AG09309 (cell line): Measurements from ENCODE around the gene CAV1.

Experiments used
- DNase-seq: peaks from one replicate; pipeline ENCODE4 v3.0.0-alpha.2; 2010; ENCODE audit warnings: low read depth
- H3K4me3 ChIP-seq: 2 replicates; pipeline ENCODE4 v1.5.1; 2011; ENCODE audit warnings: mild to moderate bottlenecking, low read depth, low read length, moderate library complexity; ENCODE audit not compliant: control insufficient read depth
- TF ChIP-seq, protein P1 (sequence below): IDR thresholded peaks from 2 replicates; pipeline ENCODE4 v1.5.1; 2011; ENCODE audit warnings: mild to moderate bottlenecking, low read depth, low read length, inconsistent platforms; ENCODE audit not compliant: insufficient read depth, control insufficient read depth; ENCODE audit errors: missing control alignments

The CAV1 gene

GRCh38 chr7:116528008-116528789, 3.4 kb downstream of the CAV1 start:
- H3K4me3 ChIP-seq: peak overlapping the region; percentile 98
- TF ChIP-seq, protein P1, sequence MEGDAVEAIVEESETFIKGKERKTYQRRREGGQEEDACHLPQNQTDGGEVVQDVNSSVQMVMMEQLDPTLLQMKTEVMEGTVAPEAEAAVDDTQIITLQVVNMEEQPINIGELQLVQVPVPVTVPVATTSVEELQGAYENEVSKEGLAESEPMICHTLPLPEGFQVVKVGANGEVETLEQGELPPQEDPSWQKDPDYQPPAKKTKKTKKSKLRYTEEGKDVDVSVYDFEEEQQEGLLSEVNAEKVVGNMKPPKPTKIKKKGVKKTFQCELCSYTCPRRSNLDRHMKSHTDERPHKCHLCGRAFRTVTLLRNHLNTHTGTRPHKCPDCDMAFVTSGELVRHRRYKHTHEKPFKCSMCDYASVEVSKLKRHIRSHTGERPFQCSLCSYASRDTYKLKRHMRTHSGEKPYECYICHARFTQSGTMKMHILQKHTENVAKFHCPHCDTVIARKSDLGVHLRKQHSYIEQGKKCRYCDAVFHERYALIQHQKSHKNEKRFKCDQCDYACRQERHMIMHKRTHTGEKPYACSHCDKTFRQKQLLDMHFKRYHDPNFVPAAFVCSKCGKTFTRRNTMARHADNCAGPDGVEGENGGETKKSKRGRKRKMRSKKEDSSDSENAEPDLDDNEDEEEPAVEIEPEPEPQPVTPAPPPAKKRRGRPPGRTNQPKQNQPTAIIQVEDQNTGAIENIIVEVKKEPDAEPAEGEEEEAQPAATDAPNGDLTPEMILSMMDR: no peak
- peak; percentile 80 for DNase-seq

GRCh38 chr7:116529250-116529649, 4.4 kb downstream of the CAV1 start:
- H3K4me3 ChIP-seq: peak overlapping the region; percentile 12
- DNase-seq: no peak
- TF ChIP-seq, protein P1: no peak

GRCh38 chr7:116530107-116530820, 5.4 kb downstream of the CAV1 start:
- TF ChIP-seq, protein P1: no peak
- DNase-seq: no peak
- H3K4me3 ChIP-seq: peak overlapping the region; percentile 27

GRCh38 chr7:116532102-116532688, 7.4 kb downstream of the CAV1 start:
- TF ChIP-seq, protein P1: no peak
- no peak overlapping the region for H3K4me3 ChIP-seq

GRCh38 chr7:116534790-116535189, 10.0 kb downstream of the CAV1 start:
- H3K4me3 ChIP-seq: no peak overlapping the region
- TF ChIP-seq, protein P1: no peak
- peak; percentile 46 for DNase-seq

More at GRCh38 chr7:116532102-116532688, 7.4 kb downstream of the CAV1 start:
- no peak for DNase-seq

DNA sequence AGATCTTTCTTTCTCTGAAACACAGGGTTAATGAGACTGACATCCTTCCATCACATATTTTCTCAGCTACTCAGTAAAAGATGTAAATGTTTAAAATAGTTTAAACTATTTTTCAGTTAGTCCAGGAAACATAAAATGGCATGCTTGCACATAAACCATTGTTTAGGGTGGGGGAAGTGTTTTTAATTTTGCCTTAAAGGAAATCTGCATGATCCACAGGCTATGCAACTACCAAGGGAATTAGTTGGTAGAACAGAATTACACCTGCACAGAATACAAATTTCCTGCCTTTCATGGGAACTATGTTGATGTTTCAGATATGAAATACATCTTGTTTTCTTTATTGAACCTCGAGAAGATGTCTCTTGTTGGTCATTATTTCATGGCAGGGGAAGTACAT, 10.6 kb downstream of the CAV1 start:
- TF ChIP-seq, protein P1: no peak
- H3K4me3 ChIP-seq: no peak overlapping the region
- no peak for DNase-seq
